Prostate gland (tissue), 2 donors: ENCODE measurements around the gene CSNK1E.

Source experiments
- POLR2A ChIP-seq: fragments of 450-650 bp; IDR thresholded peaks from one replicate; pipeline ENCODE4 v1.6.1; 2016; ENCODE audit warnings: antibody characterized with exemption, mild to moderate bottlenecking
- TF ChIP-seq, protein P1 (sequence below), 4 experiments: fragments of 200-600 bp in 2 of 4; fragments of 450-650 bp in 2 of 4; sonication (generic) in 2 of 4; IDR thresholded peaks; 1 replicate in 3 of 4; 2 replicates in 1 of 4; pipeline ENCODE4 v1.5.1; 2016 to 2019; ENCODE audit warnings: antibody characterized with exemption in 4 of 4, mild to moderate bottlenecking in 2 of 4, moderate library complexity in 2 of 4

DNA sequence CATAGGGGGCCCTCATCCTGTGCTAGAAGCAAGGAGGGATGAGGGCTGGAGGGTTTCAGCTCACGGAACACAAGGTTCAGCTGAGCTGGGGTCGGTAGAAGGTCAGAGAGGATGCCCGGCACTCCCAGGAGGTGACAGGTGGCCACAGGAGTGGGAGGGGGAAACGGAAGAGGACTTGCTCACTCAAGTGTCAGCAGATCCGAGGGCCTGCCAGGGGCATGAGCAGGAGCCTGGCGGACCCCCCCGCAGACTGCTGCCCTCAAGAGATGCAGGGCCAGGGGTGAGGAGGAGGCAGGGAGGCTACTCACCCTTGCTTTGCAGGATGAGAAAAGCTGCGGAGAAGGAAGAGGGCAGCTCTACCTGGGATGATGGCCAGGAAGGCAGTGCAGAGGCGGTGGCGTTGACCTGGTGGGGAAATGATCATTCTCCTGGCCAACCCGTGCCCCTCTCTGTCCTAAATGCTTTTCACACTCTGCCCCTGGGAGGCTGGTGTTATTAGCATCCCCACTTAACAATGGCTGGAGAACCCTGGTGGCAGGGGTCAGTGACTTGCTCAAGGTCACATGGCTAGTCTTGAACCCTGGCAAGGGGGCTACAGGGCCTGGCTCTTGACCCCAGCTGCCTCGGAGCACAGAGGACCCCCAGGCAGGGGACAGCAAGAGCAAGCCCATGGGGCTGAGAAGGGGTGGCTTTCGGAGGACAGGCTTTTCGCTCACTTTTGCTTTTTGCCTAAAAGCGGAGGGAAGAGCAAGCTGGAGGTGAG lies 30.1 kb upstream of the CSNK1E start:
- TF ChIP-seq, protein P1, sequence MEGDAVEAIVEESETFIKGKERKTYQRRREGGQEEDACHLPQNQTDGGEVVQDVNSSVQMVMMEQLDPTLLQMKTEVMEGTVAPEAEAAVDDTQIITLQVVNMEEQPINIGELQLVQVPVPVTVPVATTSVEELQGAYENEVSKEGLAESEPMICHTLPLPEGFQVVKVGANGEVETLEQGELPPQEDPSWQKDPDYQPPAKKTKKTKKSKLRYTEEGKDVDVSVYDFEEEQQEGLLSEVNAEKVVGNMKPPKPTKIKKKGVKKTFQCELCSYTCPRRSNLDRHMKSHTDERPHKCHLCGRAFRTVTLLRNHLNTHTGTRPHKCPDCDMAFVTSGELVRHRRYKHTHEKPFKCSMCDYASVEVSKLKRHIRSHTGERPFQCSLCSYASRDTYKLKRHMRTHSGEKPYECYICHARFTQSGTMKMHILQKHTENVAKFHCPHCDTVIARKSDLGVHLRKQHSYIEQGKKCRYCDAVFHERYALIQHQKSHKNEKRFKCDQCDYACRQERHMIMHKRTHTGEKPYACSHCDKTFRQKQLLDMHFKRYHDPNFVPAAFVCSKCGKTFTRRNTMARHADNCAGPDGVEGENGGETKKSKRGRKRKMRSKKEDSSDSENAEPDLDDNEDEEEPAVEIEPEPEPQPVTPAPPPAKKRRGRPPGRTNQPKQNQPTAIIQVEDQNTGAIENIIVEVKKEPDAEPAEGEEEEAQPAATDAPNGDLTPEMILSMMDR (IDR thresholded peaks at IDR 0.05): no peak
- TF ChIP-seq POLR2A: no peak
